Mesothelial cell of epicardium (in vitro differentiated cells): ENCODE results near the gene TMEM232. TPM values are rescaled to one million over a fixed set of nuclear protein-coding genes. Genes with fewer than 3 reads are reported as not detected.

Experiments used
- DNase-seq, 2 experiments: peaks; one replicate each; pipeline ENCODE4 v3.0.0; 2021; ENCODE audit warnings: low spot score in 2 of 2; ENCODE audit not compliant: unreplicated experiment in 2 of 2
- H3K27ac Mint-ChIP-seq: 2 replicates; pipeline ENCODE4 v1.8.0; 2021; ENCODE audit warnings: mixed read lengths
- H3K27me3 Mint-ChIP-seq: 2 replicates; pipeline ENCODE4 v1.8.0; 2021; ENCODE audit warnings: low read depth, mixed read lengths
- H3K36me3 Mint-ChIP-seq: 2 replicates; pipeline ENCODE4 v1.8.0; 2021; ENCODE audit warnings: mixed read lengths
- H3K4me1 Mint-ChIP-seq: 2 replicates; pipeline ENCODE4 v1.8.0; 2021; ENCODE audit warnings: mixed read lengths
- H3K4me3 Mint-ChIP-seq: 2 replicates; pipeline ENCODE4 v1.8.0; 2021; ENCODE audit warnings: mild to moderate bottlenecking, moderate library complexity, mixed read lengths
- H3K9me3 Mint-ChIP-seq: 2 replicates; pipeline ENCODE4 v1.8.0; 2021; ENCODE audit warnings: mixed read lengths
- CTCF ChIP-seq: fragments of 200-600 bp; sonication (generic); IDR thresholded peaks from one replicate; pipeline ENCODE4 v1.5.0; 2021; ENCODE audit warnings: antibody characterized with exemption; ENCODE audit not compliant: unreplicated experiment
- microRNA-seq: library from miRNA; unstranded; fragments of <30 nt; microRNA quantifications from one replicate; pipeline ENCODE4 v1.2.0, GENCODE V29; 2021; ENCODE audit warnings: inconsistent platforms, mixed read lengths
- total RNA-seq: library from RNA; stranded (reverse); gene quantifications from 3 replicates; pipeline ENCODE4 v1.2.1, GENCODE V29; 2021

TMEM232 gene
- total RNA-seq, 1 donor from 2014 or later, result 6.5 TPM

- H3K4me1 Mint-ChIP-seq, result peaks cover 6% of the 10 kb centered on the region
- TF ChIP-seq CTCF, result no peak
- peaks cover 8% of the 10 kb centered on the region for H3K9me3 Mint-ChIP-seq
- no peak for DNase-seq
- no peak overlapping the region for H3K4me3 Mint-ChIP-seq
- no peaks in the 10 kb centered on the region for H3K36me3 Mint-ChIP-seq
- no peaks in the 10 kb centered on the region for H3K27me3 Mint-ChIP-seq
- H3K27ac Mint-ChIP-seq, result no peak overlapping the region
These were observed 355.3 kb downstream of the TMEM232 start for GRCh38 chr5:110371011-110371724.

Small RNAs within 50 kb of the gene (microRNA-seq; reads per million reads assigned to microRNA genes)
- gene MIR548F3, result not detected

Other genes starting within 250 kb of the TMEM232 start
- 31.4 to 36.9 TPM (median 32.1 TPM) in 3 replicates for gene SLC25A46, start 12.3 kb upstream of the TMEM232 start, total RNA-seq